Hepatocyte (in vitro differentiated cells): ENCODE data around the gene JUND. TPM values are rescaled to one million over a fixed set of nuclear protein-coding genes. Genes with fewer than 3 reads are reported as not detected.

Experiments
- DNase-seq: peaks from one replicate; pipeline ENCODE4 v3.0.0-alpha.2; 2016; ENCODE audit warnings: low spot score
- H2AFZ ChIP-seq: fragments of 200-600 bp; sonication (generic); 2 replicates; pipeline ENCODE4 v1.6.0; 2016; ENCODE audit warnings: antibody characterized with exemption, mild to moderate bottlenecking
- H3K27ac ChIP-seq: fragments of 200-600 bp; sonication (generic); 2 replicates; pipeline ENCODE4 v1.5.1; 2016; ENCODE audit warnings: mild to moderate bottlenecking
- H3K27me3 ChIP-seq: fragments of 200-600 bp; sonication (generic); 2 replicates; pipeline ENCODE4 v1.6.1; 2016
- H3K36me3 ChIP-seq: fragments of 200-600 bp; sonication (generic); replicated peaks from 2 replicates; pipeline ENCODE4 v1.5.1; 2016; ENCODE audit warnings: low read depth; ENCODE audit not compliant: insufficient read depth
- H3K4me1 ChIP-seq: fragments of 200-600 bp; sonication (generic); 2 replicates; pipeline ENCODE4 v1.5.1; 2016; ENCODE audit warnings: mild to moderate bottlenecking, moderate library complexity; ENCODE audit not compliant: insufficient read depth
- H3K4me2 ChIP-seq: fragments of 200-600 bp; sonication (generic); 2 replicates; pipeline ENCODE4 v1.6.0; 2016
- H3K4me3 ChIP-seq: fragments of 200-600 bp; sonication (generic); 2 replicates; pipeline ENCODE4 v1.5.1; 2016; ENCODE audit warnings: mild to moderate bottlenecking
- H3K79me2 ChIP-seq: fragments of 200-600 bp; sonication (generic); 2 replicates; pipeline ENCODE4 v1.6.0; 2017; ENCODE audit warnings: mild to moderate bottlenecking
- H3K9me2 ChIP-seq: fragments of 200-600 bp; sonication (generic); replicated peaks from 2 replicates; pipeline ENCODE4 v1.6.0; 2017; ENCODE audit warnings: mild to moderate bottlenecking; ENCODE audit not compliant: insufficient read depth
- H3K9me3 ChIP-seq: fragments of 200-600 bp; sonication (generic); 2 replicates; pipeline ENCODE4 v1.5.1; 2016; ENCODE audit warnings: low read depth, mild to moderate bottlenecking
- H4K20me1 ChIP-seq: fragments of 200-600 bp; sonication (generic); 2 replicates; pipeline ENCODE4 v1.6.0; 2016; ENCODE audit warnings: mild to moderate bottlenecking; ENCODE audit not compliant: insufficient read depth, poor library complexity, severe bottlenecking
- CTCF ChIP-seq: fragments of 200-600 bp; sonication (generic); IDR thresholded peaks from 2 replicates; pipeline ENCODE4 v1.5.1; 2016; ENCODE audit warnings: antibody characterized with exemption, mild to moderate bottlenecking; ENCODE audit not compliant: poor library complexity
- EZH2 ChIP-seq: fragments of 200-600 bp; sonication (generic); IDR thresholded peaks from 2 replicates; pipeline ENCODE4 v1.6.1; 2016; ENCODE audit warnings: antibody characterized with exemption, mild to moderate bottlenecking, borderline replicate concordance
- EZH2phosphoT487 ChIP-seq: fragments of 200-600 bp; sonication (generic); IDR thresholded peaks from one replicate; pipeline ENCODE4 v1.6.1; 2018; ENCODE audit warnings: antibody characterized with exemption, mild to moderate bottlenecking, low read depth, moderate library complexity; ENCODE audit not compliant: unreplicated experiment, severe bottlenecking
- WGBS: methylation state at CpG from one replicate; pipeline ENCODE4 v1.1.6; 2016; ENCODE audit warnings: low lambda C conversion rate; ENCODE audit errors: missing lambda C conversion rate; 5-methylcytosine and 5-hydroxymethylcytosine counted together
- polyA plus RNA-seq: library from polyadenylated mRNA; unstranded; fragments of >200 nt; fragmentation: Nextera tagmentation; extraction: Ambion mirVana; gene quantifications from 2 replicates; pipeline ENCODE4 v1.2.1, GENCODE V29; 2016
- total RNA-seq: library from RNA; depleted of rRNA; stranded (reverse); fragments of >200 nt; gene quantifications from 2 replicates; pipeline ENCODE4 v1.2.3, GENCODE V29; 2014

The JUND gene
- 307 and 379 TPM in 2 replicates for total RNA-seq
- polyA plus RNA-seq = 698 and 768 TPM in 2 replicates

- H3K4me2 ChIP-seq = peak within 1 kb of the TSS; percentile 85
- no peaks in the 10 kb centered on the region for H3K9me2 ChIP-seq
- H3K79me2 ChIP-seq = peaks cover 45% of the 10 kb centered on the region
- H3K4me1 ChIP-seq = peaks cover 30% of the 10 kb centered on the region
- peak; percentile 99 for DNase-seq
- TF ChIP-seq EZH2 = no peak
- no peak for TF ChIP-seq CTCF
- peak; percentile 48 for TF ChIP-seq EZH2phosphoT487
- WGBS = under 1% methylated on average over 36 of the region's 138 CpGs
- no peaks in the 10 kb centered on the region for H3K27me3 ChIP-seq
- H3K36me3 ChIP-seq = no peaks in the 10 kb centered on the region
- no peak within 1 kb of the TSS for H2AFZ ChIP-seq
- peaks cover 37% of the 10 kb centered on the region for H4K20me1 ChIP-seq
- peak within 1 kb of the TSS; percentile 100 for H3K27ac ChIP-seq
- no peaks in the 10 kb centered on the region for H3K9me3 ChIP-seq
- H3K4me3 ChIP-seq = peak within 1 kb of the TSS; percentile 97
Measured at GRCh38 chr19:18281082-18282020, at the start of gene JUND. JUND (minus strand) TSS chr19:18281622; CDS start chr19:18281484, 138 bp downstream.

- Histone ChIP-seq H3K4me1 (peaks cover 7% of the 10 kb centered on the region), H3K9me2 (no peaks in the 10 kb centered on the region), H2AFZ (no peak overlapping the region), H3K9me3 (no peaks in the 10 kb centered on the region), H3K27ac (no peak overlapping the region), H3K79me2 (no peaks in the 10 kb centered on the region), H3K36me3 (no peaks in the 10 kb centered on the region), H3K27me3 (no peaks in the 10 kb centered on the region), H3K4me3 (no peak overlapping the region), H4K20me1 (no peaks in the 10 kb centered on the region), H3K4me2 (no peak overlapping the region)
- no peak for TF ChIP-seq EZH2
- no peak for TF ChIP-seq CTCF
- TF ChIP-seq EZH2phosphoT487 = no peak
- 88% methylated on average over 8 of the region's 9 CpGs for WGBS
- no peak for DNase-seq
Measured at GRCh38 chr19:18330868-18331267, 49.4 kb upstream of the JUND start.

- no peaks in the 10 kb centered on the region for H3K9me2 ChIP-seq
- H3K79me2 ChIP-seq = no peaks in the 10 kb centered on the region
- no peaks in the 10 kb centered on the region for H3K9me3 ChIP-seq
- peaks cover 11% of the 10 kb centered on the region for H3K4me1 ChIP-seq
- H3K4me2 ChIP-seq = peak overlapping the region; percentile 67
- TF ChIP-seq EZH2 (no peak), EZH2phosphoT487 (no peak), CTCF (no peak)
- peak overlapping the region; percentile 45 for H3K27ac ChIP-seq
- no peak for DNase-seq
- no peaks in the 10 kb centered on the region for H3K27me3 ChIP-seq
- no peaks in the 10 kb centered on the region for H3K36me3 ChIP-seq
- H2AFZ ChIP-seq = peak overlapping the region; percentile 4
- 87% methylated on average over 6 of the region's 6 CpGs for WGBS
- no peak overlapping the region for H3K4me3 ChIP-seq
- H4K20me1 ChIP-seq = no peaks in the 10 kb centered on the region
Measured at GRCh38 chr19:18329035-18329376, 47.6 kb upstream of the JUND start.
